HepG2 (cell line): ENCODE measurements around the gene NFE2L2. TPM values are rescaled to one million over a fixed set of nuclear protein-coding genes. Genes with fewer than 3 reads are reported as not detected.

Experiments
- ATAC-seq: fragments of 200-7000 bp; cut with Tn5 transposase; 3 replicates; pipeline ENCODE4 v1.9.1; 2020; ENCODE audit warnings: mild to moderate bottlenecking, moderate library complexity
- BruUV-seq: library from RNA; stranded (reverse); fragments of 400-500 nt; replicated peaks from 2 replicates; lab custom pipeline; 2021; lab: Mats Ljungman, UMichigan
- CTCF ChIA-PET: fragments of 300-600 bp; formaldehyde crosslinking; extraction: SDS; loops from one replicate; lab custom pipeline; 2021; ENCODE audit warnings: low total read pairs, inconsistent platforms, low intra/inter-chr PET ratio; lab: Yijun Ruan, JAX
- POLR2A ChIA-PET: fragments of 350-600 bp; sonication (Branson Sonifier 250); formaldehyde crosslinking; loops from one replicate; lab custom pipeline; 2020; ENCODE audit warnings: antibody characterized with exemption, inconsistent platforms; lab: Yijun Ruan, JAX
- DNase-seq: peaks from one replicate; pipeline ENCODE4 v3.0.0-alpha.2; 2015; ENCODE audit warnings: low spot score
- FAIRE-seq: peaks from 3 replicates; lab custom pipeline; 2011; peaks lifted over from hg19 to GRCh38; lab: Jason Lieb, UNC
- H2AFZ ChIP-seq: one replicate; pipeline ENCODE4 v1.6.1; 2011; ENCODE audit warnings: low read length, inconsistent platforms
- H3K27ac ChIP-seq: fragments of 300-600 bp; 3 replicates; pipeline ENCODE4 v1.8.0; 2011; ENCODE audit warnings: mixed run types, mild to moderate bottlenecking, mixed read lengths, low read length, inconsistent platforms; ENCODE audit not compliant: insufficient read depth; ENCODE audit errors: extremely low read length
- H3K27me3 ChIP-seq, 2 experiments: fragments of 200-600 bp in 1 of 2; 2 replicates in 1 of 2; 3 replicates in 1 of 2; pipeline versions ENCODE4 v1.6.0 to v1.8.0; 2011; ENCODE audit warnings: low read length in 2 of 2, mild to moderate bottlenecking in 2 of 2, moderate library complexity in 2 of 2, inconsistent platforms in 1 of 2; ENCODE audit not compliant: insufficient read depth in 2 of 2, control insufficient read depth in 1 of 2
- H3K36me3 ChIP-seq, 2 experiments: fragments of 200-600 bp in 1 of 2; replicated peaks in 1 of 2; 2 replicates in 1 of 2; 3 replicates in 1 of 2; pipeline versions ENCODE4 v1.5.1 to v1.8.0; 2011; ENCODE audit warnings: low read length in 2 of 2, inconsistent platforms in 1 of 2; ENCODE audit not compliant: insufficient read depth in 2 of 2, control insufficient read depth in 1 of 2
- H3K4me1 ChIP-seq: 2 replicates; pipeline ENCODE4 v1.5.1; 2012; ENCODE audit warnings: low read length, inconsistent platforms; ENCODE audit not compliant: insufficient read depth
- H3K4me2 ChIP-seq: 2 replicates; pipeline ENCODE4 v1.6.0; 2011; ENCODE audit warnings: low read depth, low read length, inconsistent platforms
- H3K4me3 ChIP-seq, 3 experiments: fragments of 200-600 bp in 1 of 3; sonication (generic), shearing (Covaris generic) in 1 of 3; replicated peaks in 1 of 3; 2 replicates each; pipeline ENCODE4 v1.5.1; 2011 to 2016; ENCODE audit warnings: low read length in 3 of 3, inconsistent platforms in 2 of 3, low read depth in 2 of 3, mild to moderate bottlenecking in 2 of 3, control low read depth in 1 of 3, mixed read lengths in 1 of 3; ENCODE audit not compliant: insufficient read depth in 1 of 3
- H3K79me2 ChIP-seq: one replicate; pipeline ENCODE4 v1.6.1; 2011; ENCODE audit warnings: low read length, inconsistent platforms; ENCODE audit not compliant: insufficient read depth
- H3K9ac ChIP-seq: 2 replicates; pipeline ENCODE4 v1.6.0; 2011; ENCODE audit warnings: mild to moderate bottlenecking, low read depth, low read length, inconsistent platforms; ENCODE audit not compliant: insufficient read depth
- H3K9me3 ChIP-seq: 2 replicates; pipeline ENCODE4 v1.5.1; 2012; ENCODE audit warnings: mild to moderate bottlenecking, low read length
- H4K20me1 ChIP-seq: 2 replicates; pipeline ENCODE4 v1.6.0; 2011; ENCODE audit warnings: inconsistent platforms, mild to moderate bottlenecking, low read length, moderate library complexity; ENCODE audit not compliant: insufficient read depth
- FOSL2 ChIP-seq: sonication (generic); formaldehyde crosslinking; IDR thresholded peaks from 2 replicates; pipeline ENCODE4 v1.4.0; 2020; ENCODE audit warnings: missing genetic modification reagents
- GATAD2A ChIP-seq: IDR thresholded peaks from 2 replicates; pipeline ENCODE4 v1.6.1; 2016
- LBX2 ChIP-seq: sonication (generic); formaldehyde crosslinking; IDR thresholded peaks from 2 replicates; pipeline ENCODE4 v1.5.0; 2020; ENCODE audit warnings: missing genetic modification reagents, mild to moderate bottlenecking, borderline replicate concordance
- MTA3 ChIP-seq: sonication (generic); formaldehyde crosslinking; IDR thresholded peaks from 2 replicates; pipeline ENCODE4 v1.4.0; 2020; ENCODE audit warnings: missing genetic modification reagents
- NR2F1 ChIP-seq, 2 experiments: fragments of 450-650 bp in 1 of 2; formaldehyde crosslinking in 1 of 2; IDR thresholded peaks; 2 replicates each; pipeline versions ENCODE4 v1.5.0 to v1.6.1; 2016 to 2020; ENCODE audit warnings: mild to moderate bottlenecking in 1 of 2, missing compliant biosample characterization in 1 of 2, missing genetic modification reagents in 1 of 2, moderate library complexity in 1 of 2
- NR2F6 ChIP-seq, 2 experiments: IDR thresholded peaks; 2 replicates each; pipeline ENCODE4 v1.6.1; 2016; ENCODE audit warnings: antibody characterized with exemption in 1 of 2, mild to moderate bottlenecking in 1 of 2
- PLRG1 ChIP-seq: fragments of 450-650 bp; conservative IDR thresholded peaks from 2 replicates; pipeline ENCODE4 v1.6.1; 2016
- POLR2A ChIP-seq, 2 experiments: IDR thresholded peaks; 2 replicates each; pipeline ENCODE4 v1.6.1; 2011; ENCODE audit warnings: low read depth in 2 of 2, low read length in 2 of 2, mild to moderate bottlenecking in 1 of 2, moderate library complexity in 1 of 2; ENCODE audit not compliant: insufficient read depth in 1 of 2
- POLR2AphosphoS5 ChIP-seq: IDR thresholded peaks from 2 replicates; pipeline ENCODE4 v1.6.1; 2012; ENCODE audit warnings: low read depth, low read length
- RBM22 ChIP-seq: fragments of 200-400 bp; formaldehyde crosslinking; optimal IDR thresholded peaks from 2 replicates; pipeline ENCODE3; 2017; ENCODE audit warnings: mild to moderate bottlenecking, low read length, moderate library complexity
- SOX6 ChIP-seq, 2 experiments: fragments of 450-650 bp in 1 of 2; sonication (generic) in 1 of 2; formaldehyde crosslinking in 1 of 2; IDR thresholded peaks; 2 replicates each; pipeline versions ENCODE4 v1.4.0 to v1.6.1; 2017 to 2020; ENCODE audit warnings: antibody characterized with exemption in 1 of 2, mild to moderate bottlenecking in 1 of 2, missing genetic modification reagents in 1 of 2
- THYN1 ChIP-seq: sonication (generic); formaldehyde crosslinking; IDR thresholded peaks from 2 replicates; pipeline ENCODE4 v1.8.1; 2023; ENCODE audit warnings: low read depth, mild to moderate bottlenecking, moderate library complexity, missing genetic modification reagents, borderline replicate concordance
- ZGPAT ChIP-seq: IDR thresholded peaks from 2 replicates; pipeline ENCODE4 v1.6.1; 2016; ENCODE audit warnings: mild to moderate bottlenecking
- ZNF597 ChIP-seq: sonication (generic); formaldehyde crosslinking; IDR thresholded peaks from 2 replicates; pipeline ENCODE4 v1.5.0; 2020; ENCODE audit warnings: missing genetic modification reagents
- ZNF672 ChIP-seq: sonication (generic); formaldehyde crosslinking; IDR thresholded peaks from 2 replicates; pipeline ENCODE4 v1.8.1; 2022; ENCODE audit warnings: missing genetic modification reagents
- ZNF788 ChIP-seq: sonication (generic); formaldehyde crosslinking; IDR thresholded peaks from 2 replicates; pipeline ENCODE4 v1.5.0; 2020; ENCODE audit warnings: mild to moderate bottlenecking, missing genetic modification reagents, borderline replicate concordance
- WGBS: methylation state at CpG from one replicate; pipeline ENCODE4 v1.1.6; 2017; ENCODE audit warnings: low lambda C conversion rate; 5-methylcytosine and 5-hydroxymethylcytosine counted together
- in situ Hi-C: cut with HindIII; loops from 2 replicates; pipeline ENCODE4 v1.10.0; 2017; ENCODE audit warnings: low pct_unique_long_range_greater_than_20kb; ENCODE audit not compliant: extremely low pct_ligation_motif_present
- intact Hi-C: fragments of 100-400 bp; cut with micrococcal nuclease; formaldehyde crosslinking; loops from one replicate; pipeline ENCODE4 v1.10.0; 2022; ENCODE audit not compliant: unreplicated experiment
- polyA plus RNA-seq, 8 experiments: library from polyadenylated mRNA; depleted of rRNA in 3 of 8; stranded (reverse) in 7 of 8; unstranded in 1 of 8; fragments of >200 nt; fragmentation: Illumina TruSeq in 4 of 8; extraction: Trizol in 4 of 8; gene quantifications; 2 replicates each; pipeline versions ENCODE4 v1.2.1 to v1.2.3, GENCODE V29; 2011 to 2016; ENCODE audit warnings: low read depth in 4 of 8, missing spikeins in 1 of 8, mixed read lengths in 1 of 8; ENCODE audit not compliant: insufficient read depth in 1 of 8
- total RNA-seq, 5 experiments: library from RNA; depleted of rRNA; stranded (reverse); fragments of >200 nt; fragmentation: Illumina TruSeq; extraction: Trizol; gene quantifications; 2 replicates each; pipeline ENCODE4 v1.2.3, GENCODE V29; 2016; ENCODE audit warnings: low read depth in 1 of 5

NFE2L2 gene
- total and polyA plus RNA-seq, 2 of the 13 experiments (the other 11 are each of a cell fraction or from before 2014, with no cell fraction given), result 84.6 to 215 TPM

- ATAC-seq, result peak; percentile 10; the same call in 2 of the 3 replicates
- CTCF ChIA-PET, result no interaction called here
- intact Hi-C loops (no loop called here), in situ Hi-C loops (no loop called here)
- 88% methylated on average over 4 of the region's 4 CpGs for WGBS
- peaks cover 94% of the 10 kb centered on the region for H3K4me1 ChIP-seq
- H3K4me3 ChIP-seq, result no peak overlapping the region
- no peak overlapping the region for H3K9ac ChIP-seq
- no peaks in the 10 kb centered on the region for H3K9me3 ChIP-seq
- no peak overlapping the region for H3K4me2 ChIP-seq
- H3K27me3 ChIP-seq, result no peaks in the 10 kb centered on the region
- no peak for DNase-seq
- H3K36me3 ChIP-seq, result peaks cover 13 to 38% of the 10 kb centered on the region in 2 experiments
- FAIRE-seq, result no peak
- H3K27ac ChIP-seq, result peak overlapping the region; percentile 24
- H2AFZ ChIP-seq, result no peak overlapping the region
- TF ChIP-seq FOSL2 (CRISPR knock-in tag), result peak; percentile 69
- peak; percentile 92 for TF ChIP-seq RBM22
- TF ChIP-seq ZNF788, result no peak
- TF ChIP-seq GATAD2A (CRISPR knock-in tag), result 0 out of 2 replicates have a peak, but pooled peaks have one; percentile 9
- TF ChIP-seq THYN1 (CRISPR knock-in tag), result no peak
- peak; percentile 13; the same call in 1 of the 2 replicates for TF ChIP-seq POLR2AphosphoS5
- TF ChIP-seq NR2F6 (IDR thresholded peaks at IDR 0.05), result peak; percentile 62
- TF ChIP-seq NR2F6 (CRISPR knock-in tag; IDR thresholded peaks at IDR 0.05), result peak; percentile 9; the same call in 1 of the 2 replicates
- TF ChIP-seq NR2F1 (CRISPR knock-in tag; IDR thresholded peaks at IDR 0.05), result peak in 1 of 2 experiments; percentile 50; a peak in 1 of 4 replicates
- TF ChIP-seq, all 625 proteins: peak for 6
- POLR2A ChIA-PET, result interaction anchor here (1.7 kb wide), 1 partner anchor 18 kb away, joined by 5 read pairs; no protein-coding TSS in a partner anchor
- H4K20me1 ChIP-seq, result peaks cover 98% of the 10 kb centered on the region
- no TSS peak for BruUV-seq
- H3K79me2 ChIP-seq, result peaks cover 98% of the 10 kb centered on the region
Measured at GRCh38 chr2:177245010-177245422, 19.5 kb downstream of the NFE2L2 start.

GRCh38 chr2:177244244-177244771 is 20.2 kb downstream of the NFE2L2 start:
- H4K20me1 ChIP-seq, result peaks cover 98% of the 10 kb centered on the region
- H3K4me2 ChIP-seq, result no peak overlapping the region
- peaks cover 97% of the 10 kb centered on the region for H3K4me1 ChIP-seq
- WGBS, result 94% methylated on average over 6 of the region's 6 CpGs
- H3K79me2 ChIP-seq, result peaks cover 98% of the 10 kb centered on the region
- FAIRE-seq (no peak), DNase-seq (no peak), ATAC-seq (no peak)
- H2AFZ ChIP-seq, result no peak overlapping the region
- no peak overlapping the region for H3K4me3 ChIP-seq
- in situ Hi-C loops, result no loop called here
- ChIA-PET POLR2A (interaction anchor here (0.9 to 1.5 kb wide), 5 partner anchors 8 to 59 kb away, joined by 3 to 7 read pairs (median 3); partner anchors contain the start of gene NFE2L2), CTCF (no interaction called here)
- H3K9ac ChIP-seq, result no peak overlapping the region
- intact Hi-C loops, result no loop called here
- no TSS peak for BruUV-seq
- H3K27ac ChIP-seq, result no peak overlapping the region
- no peaks in the 10 kb centered on the region for H3K9me3 ChIP-seq
- peaks cover 13 to 37% of the 10 kb centered on the region in 2 experiments for H3K36me3 ChIP-seq
- H3K27me3 ChIP-seq, result no peaks in the 10 kb centered on the region
- TF ChIP-seq PLRG1 (no peak), MTA3 (CRISPR knock-in tag) (no peak), POLR2A (IDR thresholded peaks at IDR 0.05; ENCODE audit: insufficient read depth in 1 of 2, low read depth in 2 of 2, low read length in 2 of 2) (0 out of 4 replicates have a peak, but pooled peaks of 1 of the 2 experiments have one; percentile 32), LBX2 (CRISPR knock-in tag) (no peak), ZNF672 (CRISPR knock-in tag) (no peak), RBM22 (peak; percentile 83), ZNF597 (CRISPR knock-in tag) (no peak), ZGPAT (peak; percentile 19; the same call in 1 of the 2 replicates), SOX6 (IDR thresholded peaks at IDR 0.05) (no peak), SOX6 (CRISPR knock-in tag; IDR thresholded peaks at IDR 0.05) (no peak)
